ENCODE data around the gene ARPC1A. TPM values are rescaled to one million over a fixed set of nuclear protein-coding genes. Genes with fewer than 3 reads are reported as not detected.

Gene ARPC1A
- total RNA-seq = 81.1 TPM

DNA sequence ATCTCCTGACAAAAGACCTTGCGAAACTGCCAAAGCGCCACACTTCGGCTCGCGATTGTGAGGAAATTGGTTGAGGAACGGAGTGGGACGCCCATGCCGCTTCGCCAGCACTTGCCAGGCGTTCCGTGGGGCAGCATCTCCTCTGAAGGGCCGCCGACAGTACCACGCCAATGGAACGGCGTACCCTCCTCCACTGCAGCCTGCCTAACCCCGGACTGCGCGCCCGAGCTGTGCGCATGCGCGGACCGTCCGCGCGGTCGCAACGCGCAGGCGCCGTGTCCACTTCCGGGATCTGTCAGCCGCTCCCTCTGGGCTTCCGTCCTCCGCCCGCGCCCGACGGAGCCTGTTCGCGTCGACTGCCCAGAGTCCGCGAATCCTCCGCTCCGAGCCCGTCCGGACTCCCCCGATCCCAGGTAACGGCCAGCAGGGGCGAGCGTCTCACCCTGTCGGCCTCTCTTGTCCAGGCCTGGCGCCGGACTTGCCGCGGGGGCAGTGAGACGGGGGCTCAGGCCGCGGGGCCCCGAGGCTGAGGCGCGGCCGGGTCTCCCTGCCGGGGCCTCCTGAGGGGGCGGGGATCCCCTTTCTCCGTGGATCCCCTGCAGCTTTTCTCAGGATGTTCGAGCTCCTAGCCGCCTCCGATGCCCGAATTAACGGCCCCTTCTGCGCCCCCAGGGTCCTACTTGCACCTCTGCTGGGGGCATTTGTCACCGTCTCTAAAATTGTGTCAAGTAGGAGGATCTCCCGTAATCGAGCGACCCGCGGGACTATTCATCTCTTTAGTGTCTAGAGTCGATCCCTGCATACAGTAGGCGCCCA is at the start of gene ARPC1A:
TSS of gene ARPC1A (plus strand) at position 307 of the 816 bp plus-strand sequence. CDS start 7,456 bp downstream, outside the sequence.

DNA sequence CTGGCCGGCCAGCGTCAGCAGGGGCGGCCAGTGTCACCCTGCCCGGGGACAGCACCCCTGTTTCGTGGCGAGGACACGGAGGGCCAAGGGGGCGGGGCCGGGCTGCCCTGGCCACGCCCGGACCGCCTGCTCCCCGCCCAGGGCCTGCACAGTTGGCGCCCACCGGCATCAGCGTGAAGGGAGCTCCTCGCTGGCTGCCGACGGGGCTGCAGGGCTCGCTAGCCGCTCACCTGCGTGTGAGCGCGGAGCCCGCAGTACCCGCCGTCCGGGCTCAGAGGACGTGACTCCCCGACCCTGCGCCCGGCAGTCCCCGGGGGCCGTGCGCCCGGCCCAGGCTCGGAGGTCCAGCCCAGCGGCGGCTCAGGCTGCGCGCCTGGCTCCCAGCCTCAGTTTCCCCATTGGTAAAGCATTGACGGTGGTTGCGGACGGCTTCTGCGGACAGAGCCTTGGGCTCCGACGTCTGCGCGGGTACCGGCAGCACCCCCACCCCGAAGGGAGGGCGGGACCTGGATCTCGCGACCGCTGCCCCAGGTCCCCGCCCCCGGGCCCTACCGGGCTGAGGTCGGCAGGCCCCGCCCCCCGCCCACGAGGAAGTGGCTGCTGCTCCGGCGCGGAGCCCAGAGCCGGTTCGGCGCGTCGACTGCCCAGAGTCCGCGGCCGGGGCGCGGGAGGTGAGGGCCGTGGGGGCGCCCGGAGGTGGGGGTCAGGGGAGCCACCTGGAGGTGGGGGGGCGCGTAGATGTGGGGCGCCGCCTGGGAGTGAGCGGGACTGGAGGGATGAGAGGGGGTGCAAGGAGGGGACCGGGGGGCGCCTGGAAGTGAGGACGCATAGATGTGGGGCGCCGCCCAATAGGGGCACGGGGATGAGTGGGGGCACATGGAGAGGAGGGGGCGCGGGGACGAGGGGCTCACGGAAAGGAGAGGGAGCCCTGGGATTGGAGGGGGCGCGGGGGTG is 48.7 kb downstream of the ARPC1A start, which contains the start of gene ARPC1B:
TSS of gene ARPC1B (plus strand) at position 620 of the 954 bp plus-strand sequence. CDS start 10,985 bp downstream, outside the sequence.

DNA sequence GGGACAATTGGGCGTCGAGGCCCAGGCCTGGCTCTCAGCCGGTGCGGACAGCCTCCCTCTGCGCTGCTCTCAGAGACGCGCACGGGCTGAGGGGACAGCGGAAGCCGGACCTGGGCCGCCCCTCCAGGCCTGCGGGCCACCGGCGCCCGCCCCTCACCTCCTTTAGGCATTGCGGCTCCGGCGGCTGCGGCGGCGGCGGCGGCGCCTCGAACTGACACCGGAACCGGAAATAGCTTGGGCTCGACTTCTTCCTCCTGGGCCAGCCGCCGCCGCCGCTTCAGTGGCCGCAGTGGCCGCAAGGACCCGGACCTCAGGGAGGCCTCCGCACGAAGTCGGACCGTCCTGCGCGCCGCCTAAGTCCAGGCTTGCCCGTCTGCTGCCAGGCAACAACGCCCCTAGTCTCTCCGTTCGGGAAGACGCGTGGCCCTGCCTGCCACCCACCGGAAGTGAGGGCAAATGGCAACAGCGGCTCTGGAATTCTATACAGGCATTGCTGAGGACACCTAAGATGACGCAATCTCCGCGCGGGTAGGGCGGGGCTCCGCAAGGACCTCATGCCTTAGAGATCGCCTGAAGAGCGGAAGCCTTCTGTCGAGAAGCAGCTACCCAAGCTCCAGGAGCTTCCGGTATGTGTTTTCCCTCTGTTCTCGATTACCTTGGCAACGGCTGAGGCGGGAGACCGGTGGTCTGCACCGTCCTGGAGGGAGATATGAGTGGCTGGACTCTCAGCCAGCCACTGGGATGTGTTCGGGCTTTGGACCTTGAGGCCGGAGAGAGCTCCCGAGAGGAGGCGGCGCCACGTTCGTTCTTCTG is 82.9 kb downstream of the ARPC1A start, which contains the start of the genes BUD31 and PDAP1:
TSS of gene BUD31 (plus strand) at position 591 of the 813 bp plus-strand sequence. CDS start 2,124 bp downstream, outside the sequence.
TSS of gene PDAP1 (minus strand) at position 219 of the 813 bp plus-strand sequence. CDS start at position 170, 49 bp downstream.

Other genes with a start within 250 kb of the ARPC1A start
- 29.4 TPM for gene SMURF1, start 181.8 kb upstream of the ARPC1A start, total RNA-seq
- not detected for gene KPNA7, start 117.8 kb upstream of the ARPC1A start, total RNA-seq
- not detected for gene MYH16, start 53.1 kb upstream of the ARPC1A start, total RNA-seq
- 7.2 TPM for gene ARPC1B, start 48.8 kb downstream of the ARPC1A start, total RNA-seq
- gene PDAP1, start 82.7 kb downstream of the ARPC1A start, total RNA-seq = 23.5 TPM
- gene BUD31, start 83.1 kb downstream of the ARPC1A start, total RNA-seq = 43.2 TPM
- 7.5 TPM for gene PTCD1, start 112.9 kb downstream of the ARPC1A start, total RNA-seq
- 59.2 TPM for gene CPSF4, start 113.0 kb downstream of the ARPC1A start, total RNA-seq
- 187 TPM for gene ATP5MF, start 140.3 kb downstream of the ARPC1A start, total RNA-seq
- 40.7 TPM for gene ZNF789, start 147.0 kb downstream of the ARPC1A start, total RNA-seq
- gene ZNF394, start 174.4 kb downstream of the ARPC1A start, total RNA-seq = 24.1 TPM
- 31.3 TPM for gene ZKSCAN5, start 178.8 kb downstream of the ARPC1A start, total RNA-seq
- gene FAM200A, start 226.2 kb downstream of the ARPC1A start, total RNA-seq = 17.2 TPM
- gene ZNF655, start 232.7 kb downstream of the ARPC1A start, total RNA-seq = 136 TPM

All from parietal lobe (tissue), 1 donor.